HepG2 (cell line): ENCODE results near the gene GAR1. TPM values are rescaled to one million over a fixed set of nuclear protein-coding genes. Genes with fewer than 3 reads are reported as not detected.

ENCODE experiments used
- BRF2 ChIP-seq: sonication (generic); formaldehyde crosslinking; IDR thresholded peaks from 2 replicates; pipeline ENCODE4 v1.8.1; 2022; ENCODE audit warnings: mild to moderate bottlenecking, missing genetic modification reagents
- DNMT1 ChIP-seq: sonication (generic); formaldehyde crosslinking; IDR thresholded peaks from 2 replicates; pipeline ENCODE4 v1.5.1; 2020; ENCODE audit warnings: mild to moderate bottlenecking, missing genetic modification reagents
- ETV5 ChIP-seq: IDR thresholded peaks from 2 replicates; pipeline ENCODE4 v1.6.1; 2018; ENCODE audit warnings: missing biosample characterization, missing genetic modification reagents, inconsistent platforms, borderline replicate concordance
- GFI1 ChIP-seq: sonication (generic); formaldehyde crosslinking; IDR thresholded peaks from 2 replicates; pipeline ENCODE4 v1.5.0; 2020; ENCODE audit warnings: missing genetic modification reagents, mild to moderate bottlenecking, borderline replicate concordance
- HNF1B ChIP-seq: sonication (generic); formaldehyde crosslinking; IDR thresholded peaks from 2 replicates; pipeline ENCODE4 v1.5.1; 2020; ENCODE audit warnings: mild to moderate bottlenecking, moderate library complexity, missing genetic modification reagents
- HNRNPH1 ChIP-seq: fragments of 200-400 bp; formaldehyde crosslinking; optimal IDR thresholded peaks from 2 replicates; pipeline ENCODE3; 2017; ENCODE audit warnings: mild to moderate bottlenecking, low read depth, low read length
- HNRNPK ChIP-seq: fragments of 200-400 bp; formaldehyde crosslinking; IDR thresholded peaks from 2 replicates; pipeline ENCODE4 v1.6.1; 2018; ENCODE audit warnings: low read length, low read depth, moderate library complexity, mild to moderate bottlenecking; ENCODE audit not compliant: poor library complexity, severe bottlenecking
- JUND ChIP-seq: sonication (generic); formaldehyde crosslinking; IDR thresholded peaks from 2 replicates; pipeline ENCODE4 v1.8.0; 2022; ENCODE audit warnings: mild to moderate bottlenecking, missing genetic modification reagents
- KDM3A ChIP-seq: IDR thresholded peaks from 2 replicates; pipeline ENCODE4 v1.6.1; 2018; ENCODE audit warnings: low read depth, missing compliant biosample characterization
- KMT2B ChIP-seq: IDR thresholded peaks from 2 replicates; pipeline ENCODE4 v1.6.1; 2016; ENCODE audit warnings: missing genetic modification reagents, missing compliant biosample characterization
- MXD1 ChIP-seq: sonication (generic); formaldehyde crosslinking; IDR thresholded peaks from 2 replicates; pipeline ENCODE4 v1.4.0; 2020; ENCODE audit warnings: mild to moderate bottlenecking, missing genetic modification reagents
- MXI1 ChIP-seq: IDR thresholded peaks from 3 replicates; pipeline ENCODE4 v1.6.1; 2012; ENCODE audit warnings: low read depth, low read length, inconsistent platforms, borderline replicate concordance
- PATZ1 ChIP-seq: sonication (generic); formaldehyde crosslinking; IDR thresholded peaks from 2 replicates; pipeline ENCODE4 v1.4.0; 2020; ENCODE audit warnings: missing genetic modification reagents
- RAD51 ChIP-seq: fragments of 450-650 bp; IDR thresholded peaks from 2 replicates; pipeline ENCODE4 v1.6.1; 2016; ENCODE audit warnings: borderline replicate concordance
- SIN3A ChIP-seq: IDR thresholded peaks from 2 replicates; pipeline ENCODE4 v1.6.1; 2011; ENCODE audit warnings: low read depth, mild to moderate bottlenecking, control low read depth, low read length, borderline replicate concordance
- SRSF1 ChIP-seq: fragments of 200-400 bp; formaldehyde crosslinking; optimal IDR thresholded peaks from 2 replicates; pipeline ENCODE3; 2017; ENCODE audit warnings: mild to moderate bottlenecking, low read depth, low read length, moderate library complexity
- THRA ChIP-seq: sonication (generic); formaldehyde crosslinking; IDR thresholded peaks from 2 replicates; pipeline ENCODE4 v1.4.0; 2020; ENCODE audit warnings: missing genetic modification reagents, borderline replicate concordance
- TP53 ChIP-seq: sonication (generic); formaldehyde crosslinking; conservative IDR thresholded peaks from 2 replicates; pipeline ENCODE4 v1.4.0; 2020; ENCODE audit warnings: missing genetic modification reagents
- ZNF367 ChIP-seq: sonication (generic); formaldehyde crosslinking; IDR thresholded peaks from 2 replicates; pipeline ENCODE4 v1.4.0; 2020; ENCODE audit warnings: missing genetic modification reagents, borderline replicate concordance
- ZNF552 ChIP-seq: sonication (generic); formaldehyde crosslinking; IDR thresholded peaks from 2 replicates; pipeline ENCODE4 v1.9.0; 2022; ENCODE audit warnings: missing genetic modification reagents, mild to moderate bottlenecking, borderline replicate concordance
- ZNF790 ChIP-seq: sonication (generic); formaldehyde crosslinking; IDR thresholded peaks from 2 replicates; pipeline ENCODE4 v1.8.0; 2022; ENCODE audit warnings: missing genetic modification reagents, mild to moderate bottlenecking, borderline replicate concordance
- polyA plus RNA-seq, 8 experiments: library from polyadenylated mRNA; depleted of rRNA in 3 of 8; stranded (reverse) in 7 of 8; unstranded in 1 of 8; fragments of >200 nt; fragmentation: Illumina TruSeq in 4 of 8; extraction: Trizol in 4 of 8; gene quantifications; 2 replicates each; pipeline versions ENCODE4 v1.2.1 to v1.2.3, GENCODE V29; 2011 to 2016; ENCODE audit warnings: low read depth in 4 of 8, missing spikeins in 1 of 8, mixed read lengths in 1 of 8; ENCODE audit not compliant: insufficient read depth in 1 of 8
- total RNA-seq, 5 experiments: library from RNA; depleted of rRNA; stranded (reverse); fragments of >200 nt; fragmentation: Illumina TruSeq; extraction: Trizol; gene quantifications; 2 replicates each; pipeline ENCODE4 v1.2.3, GENCODE V29; 2016; ENCODE audit warnings: low read depth in 1 of 5

Gene GAR1
- total and polyA plus RNA-seq, 2 of the 13 experiments (the other 11 are each of a cell fraction or from before 2014, with no cell fraction given) = 11.3 to 11.4 TPM

- TF ChIP-seq PATZ1 (no peak), SIN3A (peak; percentile 88), MXD1 (CRISPR knock-in tag) (peak; percentile 98; the same call in 1 of the 2 replicates), RAD51 (peak; percentile 15; the same call in 1 of the 2 replicates), DNMT1 (0 out of 2 replicates have a peak, but pooled peaks have one; percentile 57), ZNF790 (CRISPR knock-in tag) (peak; percentile 66; the same call in 1 of the 2 replicates), JUND (no peak), MXI1 (peak; percentile 98), SRSF1 (peak; percentile 59), ZNF552 (CRISPR knock-in tag) (0 out of 2 replicates have a peak, but pooled peaks have one; percentile 16), HNF1B (CRISPR knock-in tag) (0 out of 2 replicates have a peak, but pooled peaks have one; percentile 34), GFI1 (CRISPR knock-in tag) (0 out of 2 replicates have a peak, but pooled peaks have one; percentile 27), KDM3A (CRISPR knock-in tag) (peak; percentile 76; the same call in 1 of the 2 replicates), THRA (CRISPR knock-in tag) (no peak; the same call in 1 of the 2 replicates), BRF2 (CRISPR knock-in tag) (0 out of 2 replicates have a peak, but pooled peaks have one; percentile 19), ZNF367 (CRISPR knock-in tag) (no peak), ETV5 (CRISPR knock-in tag) (peak; percentile 70), HNRNPK (no peak), HNRNPH1 (no peak), TP53 (CRISPR knock-in tag) (0 out of 2 replicates have a peak, but pooled peaks have one; percentile 27), KMT2B (CRISPR knock-in tag) (peak; percentile 99)
These were observed at the start of gene GAR1 (continued) for GRCh38 chr4:109815151-109816081.
